K562 (cell line): Measurements from ENCODE around the gene HAUS5. TPM values are rescaled to one million over a fixed set of nuclear protein-coding genes. Genes with fewer than 3 reads are reported as not detected.
A peak's percentile ranks its signal among the peaks of the same experiment; 100 is the strongest.

Source experiments
- MCM3 ChIP-seq: fragments of 450-650 bp; IDR thresholded peaks from 2 replicates; pipeline ENCODE4 v1.6.1; 2016
- POLR3A ChIP-seq: IDR thresholded peaks from 2 replicates; pipeline ENCODE4 v1.6.1; 2011; ENCODE audit warnings: borderline replicate concordance, mild to moderate bottlenecking, moderate library complexity; ENCODE audit not compliant: insufficient read length, insufficient read depth; ENCODE audit errors: extremely low read depth
- SUPT5H ChIP-seq: fragments of 450-650 bp; IDR thresholded peaks from 2 replicates; pipeline ENCODE4 v1.6.1; 2016
- XRCC5 ChIP-seq: fragments of 200-400 bp; formaldehyde crosslinking; IDR thresholded peaks from 2 replicates; pipeline ENCODE4 v1.6.1; 2017; ENCODE audit warnings: low read depth, mild to moderate bottlenecking, low read length
- polyA plus RNA-seq, 8 experiments: library from polyadenylated mRNA; depleted of rRNA in 4 of 8; stranded (reverse) in 5 of 8; unstranded in 3 of 8; fragments of >200 nt; fragmentation: Nextera tagmentation in 2 of 8; fragmentation: Illumina TruSeq in 1 of 8; extraction: Ambion mirVana in 2 of 8; extraction: Trizol in 1 of 8; gene quantifications; 2 replicates each; pipeline versions ENCODE4 v1.2.1 to v1.2.3, GENCODE V29; 2011 to 2014; ENCODE audit warnings: inconsistent platforms in 1 of 8, missing spikeins in 1 of 8
- total RNA-seq, 7 experiments: library from RNA; depleted of rRNA in 6 of 7; stranded (reverse); fragments of >200 nt in 6 of 7; fragmentation: Illumina TruSeq in 2 of 7; extraction: Trizol in 2 of 7; gene quantifications; 2 replicates each; pipeline versions ENCODE4 v1.2.1 to v1.2.3, GENCODE V29; 2011 to 2021; ENCODE audit warnings: low replicate concordance in 1 of 7
- TF ChIP-seq, protein P1 (sequence below): fragments of 250-450 bp; sonication (Bioruptor Pico); IDR thresholded peaks from 2 replicates; pipeline ENCODE4 v1.4.0; 2020; ENCODE audit warnings: mild to moderate bottlenecking, moderate library complexity
- TF ChIP-seq, protein P2 (sequence below), 2 experiments: IDR thresholded peaks; 2 replicates each; pipeline ENCODE4 v1.6.1; 2011; ENCODE audit warnings: borderline replicate concordance in 1 of 2, control low read depth in 1 of 2, low read depth in 1 of 2, low read length in 1 of 2, mild to moderate bottlenecking in 1 of 2, mixed read lengths in 1 of 2, moderate library complexity in 1 of 2; ENCODE audit not compliant: insufficient read depth in 1 of 2, insufficient read length in 1 of 2, poor library complexity in 1 of 2, severe bottlenecking in 1 of 2; ENCODE audit errors: extremely low read depth in 1 of 2
- TF ChIP-seq, protein P3 (sequence below): fragments of 450-650 bp; IDR thresholded peaks from 2 replicates; pipeline ENCODE4 v1.6.1; 2016; ENCODE audit warnings: mild to moderate bottlenecking
- TF ChIP-seq, protein P4 (sequence below): fragments of 250-450 bp; sonication (Bioruptor Pico); IDR thresholded peaks from 2 replicates; pipeline ENCODE4 v1.4.0; 2020
- TF ChIP-seq, protein P5 (sequence below): sonication (generic); formaldehyde crosslinking; IDR thresholded peaks from 2 replicates; pipeline ENCODE4 v1.8.1; 2023; ENCODE audit warnings: mild to moderate bottlenecking, missing genetic modification reagents, moderate library complexity

HAUS5 gene
- total and polyA plus RNA-seq, 9 of the 15 experiments (the other 6 are each of a cell fraction or from before 2014, with no cell fraction given): 3.5 to 41.3 (median 14.2) TPM

DNA sequence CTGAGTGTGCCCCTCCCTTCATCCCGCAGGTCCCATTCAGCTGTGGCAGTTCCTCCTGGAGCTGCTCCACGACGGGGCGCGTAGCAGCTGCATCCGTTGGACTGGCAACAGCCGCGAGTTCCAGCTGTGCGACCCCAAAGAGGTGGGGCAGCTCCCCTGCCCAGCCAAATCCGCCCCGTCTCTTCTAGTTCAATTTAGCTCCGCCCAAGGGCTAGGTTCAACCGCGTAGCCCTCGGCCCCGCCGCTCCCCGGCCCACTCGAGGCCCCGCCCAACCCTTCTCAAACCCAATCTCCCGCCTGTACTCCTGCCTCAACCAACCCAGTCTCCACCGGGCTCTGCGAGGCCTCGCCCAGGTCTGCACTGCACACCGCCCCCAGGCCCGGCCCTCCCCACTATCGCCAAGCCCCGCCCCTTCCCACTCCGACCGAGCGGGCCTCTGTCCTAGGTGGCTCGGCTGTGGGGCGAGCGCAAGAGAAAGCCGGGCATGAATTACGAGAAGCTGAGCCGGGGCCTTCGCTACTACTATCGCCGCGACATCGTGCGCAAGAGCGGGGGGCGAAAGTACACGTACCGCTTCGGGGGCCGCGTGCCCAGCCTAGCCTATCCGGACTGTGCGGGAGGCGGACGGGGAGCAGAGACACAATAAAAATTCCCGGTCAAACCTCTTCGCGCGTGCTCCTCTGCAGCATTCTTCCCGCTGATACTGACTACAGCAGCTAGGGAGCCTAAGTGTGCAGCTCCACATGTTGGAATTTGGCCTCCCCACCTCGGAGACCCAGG lies 31.9 kb downstream of the HAUS5 start (continued):
- TF ChIP-seq, protein P1, sequence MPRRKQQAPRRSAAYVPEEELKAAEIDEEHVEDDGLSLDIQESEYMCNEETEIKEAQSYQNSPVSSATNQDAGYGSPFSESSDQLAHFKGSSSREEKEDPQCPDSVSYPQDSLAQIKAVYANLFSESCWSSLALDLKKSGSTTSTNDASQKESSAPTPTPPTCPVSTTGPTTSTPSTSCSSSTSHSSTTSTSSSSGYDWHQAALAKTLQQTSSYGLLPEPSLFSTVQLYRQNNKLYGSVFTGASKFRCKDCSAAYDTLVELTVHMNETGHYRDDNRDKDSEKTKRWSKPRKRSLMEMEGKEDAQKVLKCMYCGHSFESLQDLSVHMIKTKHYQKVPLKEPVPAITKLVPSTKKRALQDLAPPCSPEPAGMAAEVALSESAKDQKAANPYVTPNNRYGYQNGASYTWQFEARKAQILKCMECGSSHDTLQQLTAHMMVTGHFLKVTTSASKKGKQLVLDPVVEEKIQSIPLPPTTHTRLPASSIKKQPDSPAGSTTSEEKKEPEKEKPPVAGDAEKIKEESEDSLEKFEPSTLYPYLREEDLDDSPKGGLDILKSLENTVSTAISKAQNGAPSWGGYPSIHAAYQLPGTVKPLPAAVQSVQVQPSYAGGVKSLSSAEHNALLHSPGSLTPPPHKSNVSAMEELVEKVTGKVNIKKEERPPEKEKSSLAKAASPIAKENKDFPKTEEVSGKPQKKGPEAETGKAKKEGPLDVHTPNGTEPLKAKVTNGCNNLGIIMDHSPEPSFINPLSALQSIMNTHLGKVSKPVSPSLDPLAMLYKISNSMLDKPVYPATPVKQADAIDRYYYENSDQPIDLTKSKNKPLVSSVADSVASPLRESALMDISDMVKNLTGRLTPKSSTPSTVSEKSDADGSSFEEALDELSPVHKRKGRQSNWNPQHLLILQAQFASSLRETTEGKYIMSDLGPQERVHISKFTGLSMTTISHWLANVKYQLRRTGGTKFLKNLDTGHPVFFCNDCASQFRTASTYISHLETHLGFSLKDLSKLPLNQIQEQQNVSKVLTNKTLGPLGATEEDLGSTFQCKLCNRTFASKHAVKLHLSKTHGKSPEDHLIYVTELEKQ (CRISPR knock-in tag): no peak
- TF ChIP-seq POLR3A (no peak), MCM3 (no peak), XRCC5 (no peak), SUPT5H (peak; percentile 58)
- TF ChIP-seq, protein P2, sequence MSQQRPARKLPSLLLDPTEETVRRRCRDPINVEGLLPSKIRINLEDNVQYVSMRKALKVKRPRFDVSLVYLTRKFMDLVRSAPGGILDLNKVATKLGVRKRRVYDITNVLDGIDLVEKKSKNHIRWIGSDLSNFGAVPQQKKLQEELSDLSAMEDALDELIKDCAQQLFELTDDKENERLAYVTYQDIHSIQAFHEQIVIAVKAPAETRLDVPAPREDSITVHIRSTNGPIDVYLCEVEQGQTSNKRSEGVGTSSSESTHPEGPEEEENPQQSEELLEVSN (IDR thresholded peaks at IDR 0.05; ENCODE audit: borderline replicate concordance in 1 of 2, extremely low read depth in 1 of 2, insufficient read depth in 1 of 2, insufficient read length in 1 of 2, low read depth in 1 of 2, low read length in 1 of 2, poor library complexity in 1 of 2, severe bottlenecking in 1 of 2): peak in 1 of 2 experiments; percentile 61
- TF ChIP-seq, protein P3, sequence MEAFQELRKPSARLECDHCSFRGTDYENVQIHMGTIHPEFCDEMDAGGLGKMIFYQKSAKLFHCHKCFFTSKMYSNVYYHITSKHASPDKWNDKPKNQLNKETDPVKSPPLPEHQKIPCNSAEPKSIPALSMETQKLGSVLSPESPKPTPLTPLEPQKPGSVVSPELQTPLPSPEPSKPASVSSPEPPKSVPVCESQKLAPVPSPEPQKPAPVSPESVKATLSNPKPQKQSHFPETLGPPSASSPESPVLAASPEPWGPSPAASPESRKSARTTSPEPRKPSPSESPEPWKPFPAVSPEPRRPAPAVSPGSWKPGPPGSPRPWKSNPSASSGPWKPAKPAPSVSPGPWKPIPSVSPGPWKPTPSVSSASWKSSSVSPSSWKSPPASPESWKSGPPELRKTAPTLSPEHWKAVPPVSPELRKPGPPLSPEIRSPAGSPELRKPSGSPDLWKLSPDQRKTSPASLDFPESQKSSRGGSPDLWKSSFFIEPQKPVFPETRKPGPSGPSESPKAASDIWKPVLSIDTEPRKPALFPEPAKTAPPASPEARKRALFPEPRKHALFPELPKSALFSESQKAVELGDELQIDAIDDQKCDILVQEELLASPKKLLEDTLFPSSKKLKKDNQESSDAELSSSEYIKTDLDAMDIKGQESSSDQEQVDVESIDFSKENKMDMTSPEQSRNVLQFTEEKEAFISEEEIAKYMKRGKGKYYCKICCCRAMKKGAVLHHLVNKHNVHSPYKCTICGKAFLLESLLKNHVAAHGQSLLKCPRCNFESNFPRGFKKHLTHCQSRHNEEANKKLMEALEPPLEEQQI: no peak
- TF ChIP-seq, protein P4, sequence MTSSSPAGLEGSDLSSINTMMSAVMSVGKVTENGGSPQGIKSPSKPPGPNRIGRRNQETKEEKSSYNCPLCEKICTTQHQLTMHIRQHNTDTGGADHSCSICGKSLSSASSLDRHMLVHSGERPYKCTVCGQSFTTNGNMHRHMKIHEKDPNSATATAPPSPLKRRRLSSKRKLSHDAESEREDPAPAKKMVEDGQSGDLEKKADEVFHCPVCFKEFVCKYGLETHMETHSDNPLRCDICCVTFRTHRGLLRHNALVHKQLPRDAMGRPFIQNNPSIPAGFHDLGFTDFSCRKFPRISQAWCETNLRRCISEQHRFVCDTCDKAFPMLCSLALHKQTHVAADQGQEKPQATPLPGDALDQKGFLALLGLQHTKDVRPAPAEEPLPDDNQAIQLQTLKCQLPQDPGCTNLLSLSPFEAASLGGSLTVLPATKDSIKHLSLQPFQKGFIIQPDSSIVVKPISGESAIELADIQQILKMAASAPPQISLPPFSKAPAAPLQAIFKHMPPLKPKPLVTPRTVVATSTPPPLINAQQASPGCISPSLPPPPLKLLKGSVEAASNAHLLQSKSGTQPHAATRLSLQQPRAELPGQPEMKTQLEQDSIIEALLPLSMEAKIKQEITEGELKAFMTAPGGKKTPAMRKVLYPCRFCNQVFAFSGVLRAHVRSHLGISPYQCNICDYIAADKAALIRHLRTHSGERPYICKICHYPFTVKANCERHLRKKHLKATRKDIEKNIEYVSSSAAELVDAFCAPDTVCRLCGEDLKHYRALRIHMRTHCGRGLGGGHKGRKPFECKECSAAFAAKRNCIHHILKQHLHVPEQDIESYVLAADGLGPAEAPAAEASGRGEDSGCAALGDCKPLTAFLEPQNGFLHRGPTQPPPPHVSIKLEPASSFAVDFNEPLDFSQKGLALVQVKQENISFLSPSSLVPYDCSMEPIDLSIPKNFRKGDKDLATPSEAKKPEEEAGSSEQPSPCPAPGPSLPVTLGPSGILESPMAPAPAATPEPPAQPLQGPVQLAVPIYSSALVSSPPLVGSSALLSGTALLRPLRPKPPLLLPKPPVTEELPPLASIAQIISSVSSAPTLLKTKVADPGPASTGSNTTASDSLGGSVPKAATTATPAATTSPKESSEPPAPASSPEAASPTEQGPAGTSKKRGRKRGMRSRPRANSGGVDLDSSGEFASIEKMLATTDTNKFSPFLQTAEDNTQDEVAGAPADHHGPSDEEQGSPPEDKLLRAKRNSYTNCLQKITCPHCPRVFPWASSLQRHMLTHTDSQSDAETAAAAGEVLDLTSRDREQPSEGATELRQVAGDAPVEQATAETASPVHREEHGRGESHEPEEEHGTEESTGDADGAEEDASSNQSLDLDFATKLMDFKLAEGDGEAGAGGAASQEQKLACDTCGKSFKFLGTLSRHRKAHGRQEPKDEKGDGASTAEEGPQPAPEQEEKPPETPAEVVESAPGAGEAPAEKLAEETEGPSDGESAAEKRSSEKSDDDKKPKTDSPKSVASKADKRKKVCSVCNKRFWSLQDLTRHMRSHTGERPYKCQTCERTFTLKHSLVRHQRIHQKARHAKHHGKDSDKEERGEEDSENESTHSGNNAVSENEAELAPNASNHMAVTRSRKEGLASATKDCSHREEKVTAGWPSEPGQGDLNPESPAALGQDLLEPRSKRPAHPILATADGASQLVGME (CRISPR knock-in tag): no peak
- TF ChIP-seq, protein P5, sequence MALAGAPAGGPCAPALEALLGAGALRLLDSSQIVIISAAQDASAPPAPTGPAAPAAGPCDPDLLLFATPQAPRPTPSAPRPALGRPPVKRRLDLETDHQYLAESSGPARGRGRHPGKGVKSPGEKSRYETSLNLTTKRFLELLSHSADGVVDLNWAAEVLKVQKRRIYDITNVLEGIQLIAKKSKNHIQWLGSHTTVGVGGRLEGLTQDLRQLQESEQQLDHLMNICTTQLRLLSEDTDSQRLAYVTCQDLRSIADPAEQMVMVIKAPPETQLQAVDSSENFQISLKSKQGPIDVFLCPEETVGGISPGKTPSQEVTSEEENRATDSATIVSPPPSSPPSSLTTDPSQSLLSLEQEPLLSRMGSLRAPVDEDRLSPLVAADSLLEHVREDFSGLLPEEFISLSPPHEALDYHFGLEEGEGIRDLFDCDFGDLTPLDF (CRISPR knock-in tag): 0 out of 2 replicates have a peak, but pooled peaks have one; percentile 58
